Measurements from ENCODE around the gene TCEA2. TPM values are rescaled to one million over a fixed set of nuclear protein-coding genes. Genes with fewer than 3 reads are reported as not detected.

Gene TCEA2
- total and polyA plus RNA-seq, 2 donors, result 24.6 to 53.2 TPM

GRCh38 chr20:64092258-64093012 is 29.4 kb downstream of the TCEA2 start:
- no peak overlapping the region for H3K27ac ChIP-seq (ENCODE audit: low read depth in 1 of 2, low read length in 1 of 2)
- no peak overlapping the region for H3K4me3 ChIP-seq (ENCODE audit: low read length in 2 of 2)
- WGBS, result 89% methylated on average over 27 of the region's 27 CpGs
- peaks cover 0 to 6% of the 10 kb centered on the region in 2 donors for H3K4me1 ChIP-seq (ENCODE audit: control insufficient read depth in 2 of 2, insufficient read depth in 2 of 2, low read length in 2 of 2)
- no peaks in the 10 kb centered on the region for H3K36me3 ChIP-seq (ENCODE audit: control insufficient read depth in 2 of 2, insufficient read depth in 2 of 2, low read length in 1 of 2)
- no peak for DNase-seq (ENCODE audit: low read depth in 6 of 9, low spot score in 9 of 9)
- peaks cover 0 to 19% of the 10 kb centered on the region in 2 donors for H3K27me3 ChIP-seq (ENCODE audit: control insufficient read depth in 2 of 2, insufficient read depth in 1 of 2, low read length in 1 of 2)
- H3K9me3 ChIP-seq (ENCODE audit: control insufficient read depth in 2 of 2, insufficient read depth in 1 of 2, low read length in 1 of 2), result peaks cover 0 to 8% of the 10 kb centered on the region in 2 donors

DNA sequence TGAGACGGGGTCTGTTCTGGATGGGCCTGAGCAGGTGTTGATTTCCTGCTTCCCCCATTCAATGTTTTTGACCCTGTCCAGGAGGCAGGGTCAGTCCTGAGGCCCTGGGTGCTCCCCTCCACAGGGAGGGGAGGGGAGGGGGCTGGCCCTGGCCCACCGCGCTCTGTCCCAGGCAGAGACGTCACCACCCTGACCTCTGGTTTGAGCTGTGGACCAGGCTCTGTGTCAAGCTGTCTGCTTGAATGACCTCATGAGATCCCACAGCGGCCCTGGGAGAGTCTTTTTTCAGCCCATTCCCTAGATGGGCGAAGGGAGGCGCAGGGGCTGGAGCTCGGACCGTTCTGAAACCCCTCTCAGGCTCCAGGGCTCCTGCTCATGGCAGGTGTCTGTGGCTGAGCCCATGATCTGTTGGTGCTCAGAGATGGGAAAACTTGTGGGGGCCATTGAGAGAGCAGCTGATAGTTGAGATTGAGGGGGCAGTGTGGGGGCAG is 30.1 kb downstream of the TCEA2 start:
- peaks cover 0 to 6% of the 10 kb centered on the region in 2 donors for H3K4me1 ChIP-seq (ENCODE audit: control insufficient read depth in 2 of 2, insufficient read depth in 2 of 2, low read length in 2 of 2)
- H3K36me3 ChIP-seq (ENCODE audit: control insufficient read depth in 2 of 2, insufficient read depth in 2 of 2, low read length in 1 of 2), result no peaks in the 10 kb centered on the region
- no peak overlapping the region for H3K4me3 ChIP-seq (ENCODE audit: low read length in 2 of 2)
- no peak for DNase-seq (ENCODE audit: low read depth in 6 of 9, low spot score in 9 of 9)
- 94% methylated on average over 9 of the region's 9 CpGs for WGBS
- no peak overlapping the region for H3K27ac ChIP-seq (ENCODE audit: low read depth in 1 of 2, low read length in 1 of 2)
- H3K27me3 ChIP-seq (ENCODE audit: control insufficient read depth in 2 of 2, insufficient read depth in 1 of 2, low read length in 1 of 2), result peaks cover 0 to 17% of the 10 kb centered on the region in 2 donors
- peaks cover 0 to 2% of the 10 kb centered on the region in 2 donors for H3K9me3 ChIP-seq (ENCODE audit: control insufficient read depth in 2 of 2, insufficient read depth in 1 of 2, low read length in 1 of 2)

DNA sequence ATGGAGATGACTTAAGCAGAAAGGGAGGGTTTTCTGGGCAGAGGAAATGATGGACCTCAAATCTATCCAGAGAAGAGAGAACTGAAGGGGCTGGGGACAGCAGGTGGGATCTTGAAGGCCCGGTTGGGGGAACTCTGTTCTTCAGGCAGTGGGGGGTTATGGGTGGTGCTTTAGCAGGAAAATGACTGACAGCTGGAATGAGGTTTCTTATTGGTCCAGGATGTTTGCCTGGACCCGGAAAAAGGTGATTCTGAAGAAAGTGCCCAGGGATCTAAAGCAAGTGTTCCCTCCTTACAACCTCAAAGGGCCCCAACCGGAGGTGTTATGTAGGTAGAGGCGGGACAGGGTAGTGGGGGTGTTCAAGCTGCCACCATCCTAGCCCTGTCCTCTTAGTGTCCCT is 32.5 kb downstream of the TCEA2 start:
- 94% methylated on average over 4 of the region's 4 CpGs for WGBS

DNA sequence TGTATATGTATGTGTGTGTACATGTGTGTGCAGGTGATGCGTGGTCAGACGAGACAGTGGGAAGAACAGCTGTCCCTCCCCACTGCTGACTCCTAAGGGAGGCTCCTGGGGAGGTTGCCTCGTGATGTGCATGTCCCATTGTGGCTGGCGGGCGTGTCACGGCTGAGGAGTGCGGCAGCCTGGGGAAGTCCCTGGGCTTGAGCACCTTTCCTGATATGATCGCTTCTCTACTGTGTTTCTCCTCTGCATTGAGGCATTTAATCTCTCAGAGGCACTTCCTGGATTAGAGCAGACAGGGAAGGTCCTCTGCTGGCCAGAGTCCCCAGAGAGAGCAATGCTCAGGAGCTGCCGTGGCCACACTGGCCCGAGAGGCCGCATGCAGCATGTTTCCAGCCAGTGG is 32.9 kb downstream of the TCEA2 start:
- no peak overlapping the region for H3K4me3 ChIP-seq (ENCODE audit: low read length in 2 of 2)
- DNase-seq (ENCODE audit: low read depth in 6 of 9, low spot score in 9 of 9), result no peak
- no peaks in the 10 kb centered on the region for H3K36me3 ChIP-seq (ENCODE audit: control insufficient read depth in 2 of 2, insufficient read depth in 2 of 2, low read length in 1 of 2)
- H3K4me1 ChIP-seq (ENCODE audit: control insufficient read depth in 2 of 2, insufficient read depth in 2 of 2, low read length in 2 of 2), result peaks cover 0 to 11% of the 10 kb centered on the region in 2 donors
- H3K27me3 ChIP-seq (ENCODE audit: control insufficient read depth in 2 of 2, insufficient read depth in 1 of 2, low read length in 1 of 2), result peaks cover 3 to 16% of the 10 kb centered on the region in 2 donors
- no peak overlapping the region for H3K27ac ChIP-seq (ENCODE audit: low read depth in 1 of 2, low read length in 1 of 2)
- no peaks in the 10 kb centered on the region for H3K9me3 ChIP-seq (ENCODE audit: control insufficient read depth in 2 of 2, insufficient read depth in 1 of 2, low read length in 1 of 2)
- 93% methylated on average over 11 of the region's 11 CpGs for WGBS

More for the DNA sequence above, 32.5 kb downstream of the TCEA2 start:
- no peaks in the 10 kb centered on the region for H3K9me3 ChIP-seq (ENCODE audit: control insufficient read depth in 2 of 2, insufficient read depth in 1 of 2, low read length in 1 of 2)
- no peak overlapping the region for H3K4me3 ChIP-seq (ENCODE audit: low read length in 2 of 2)
- DNase-seq (ENCODE audit: low read depth in 6 of 9, low spot score in 9 of 9), result no peak
- no peak overlapping the region for H3K27ac ChIP-seq (ENCODE audit: low read depth in 1 of 2, low read length in 1 of 2)
- no peaks in the 10 kb centered on the region for H3K36me3 ChIP-seq (ENCODE audit: control insufficient read depth in 2 of 2, insufficient read depth in 2 of 2, low read length in 1 of 2)
- H3K27me3 ChIP-seq (ENCODE audit: control insufficient read depth in 2 of 2, insufficient read depth in 1 of 2, low read length in 1 of 2), result peaks cover under 1 to 11% of the 10 kb centered on the region in 2 donors
- H3K4me1 ChIP-seq (ENCODE audit: control insufficient read depth in 2 of 2, insufficient read depth in 2 of 2, low read length in 2 of 2), result peaks cover 0 to 10% of the 10 kb centered on the region in 2 donors

GRCh38 chr20:64096535-64096934 is 33.5 kb downstream of the TCEA2 start:
- DNase-seq (ENCODE audit: low read depth in 6 of 9, low spot score in 9 of 9), result no peak
- Histone ChIP-seq H3K27me3 (ENCODE audit: control insufficient read depth in 2 of 2, insufficient read depth in 1 of 2, low read length in 1 of 2) (peaks cover 4 to 22% of the 10 kb centered on the region in 2 donors), H3K36me3 (ENCODE audit: control insufficient read depth in 2 of 2, insufficient read depth in 2 of 2, low read length in 1 of 2) (no peaks in the 10 kb centered on the region), H3K4me3 (ENCODE audit: low read length in 2 of 2) (no peak overlapping the region), H3K4me1 (ENCODE audit: control insufficient read depth in 2 of 2, insufficient read depth in 2 of 2, low read length in 2 of 2) (peaks cover 0 to 12% of the 10 kb centered on the region in 2 donors), H3K9me3 (ENCODE audit: control insufficient read depth in 2 of 2, insufficient read depth in 1 of 2, low read length in 1 of 2) (no peaks in the 10 kb centered on the region), H3K27ac (ENCODE audit: low read depth in 1 of 2, low read length in 1 of 2) (no peak overlapping the region)
- WGBS, result 81% methylated on average over 6 of the region's 6 CpGs

DNA sequence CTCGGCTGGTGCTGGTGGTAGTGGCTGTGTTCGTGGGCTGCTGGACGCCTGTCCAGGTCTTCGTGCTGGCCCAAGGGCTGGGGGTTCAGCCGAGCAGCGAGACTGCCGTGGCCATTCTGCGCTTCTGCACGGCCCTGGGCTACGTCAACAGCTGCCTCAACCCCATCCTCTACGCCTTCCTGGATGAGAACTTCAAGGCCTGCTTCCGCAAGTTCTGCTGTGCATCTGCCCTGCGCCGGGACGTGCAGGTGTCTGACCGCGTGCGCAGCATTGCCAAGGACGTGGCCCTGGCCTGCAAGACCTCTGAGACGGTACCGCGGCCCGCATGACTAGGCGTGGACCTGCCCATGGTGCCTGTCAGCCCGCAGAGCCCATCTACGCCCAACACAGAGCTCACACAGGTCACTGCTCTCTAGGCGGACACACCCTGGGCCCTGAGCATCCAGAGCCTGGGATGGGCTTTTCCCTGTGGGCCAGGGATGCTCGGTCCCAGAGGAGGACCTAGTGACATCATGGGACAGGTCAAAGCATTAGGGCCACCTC is 35.5 kb downstream of the TCEA2 start:
- no peak for DNase-seq (ENCODE audit: low read depth in 6 of 9, low spot score in 9 of 9)
- Histone ChIP-seq H3K4me3 (ENCODE audit: low read length in 2 of 2) (no peak overlapping the region), H3K4me1 (ENCODE audit: control insufficient read depth in 2 of 2, insufficient read depth in 2 of 2, low read length in 2 of 2) (peaks cover 0 to 16% of the 10 kb centered on the region in 2 donors), H3K9me3 (ENCODE audit: control insufficient read depth in 2 of 2, insufficient read depth in 1 of 2, low read length in 1 of 2) (no peaks in the 10 kb centered on the region), H3K27ac (ENCODE audit: low read depth in 1 of 2, low read length in 1 of 2) (no peak overlapping the region), H3K36me3 (ENCODE audit: control insufficient read depth in 2 of 2, insufficient read depth in 2 of 2, low read length in 1 of 2) (no peaks in the 10 kb centered on the region), H3K27me3 (ENCODE audit: control insufficient read depth in 2 of 2, insufficient read depth in 1 of 2, low read length in 1 of 2) (peaks cover 19 to 36% of the 10 kb centered on the region in 2 donors)
- 97% methylated on average over 28 of the region's 28 CpGs for WGBS

- no peaks in the 10 kb centered on the region for H3K36me3 ChIP-seq (ENCODE audit: control insufficient read depth in 2 of 2, insufficient read depth in 2 of 2, low read length in 1 of 2)
- H3K27me3 ChIP-seq (ENCODE audit: control insufficient read depth in 2 of 2, insufficient read depth in 1 of 2, low read length in 1 of 2), result peaks cover 22 to 43% of the 10 kb centered on the region in 2 donors
- no peaks in the 10 kb centered on the region for H3K9me3 ChIP-seq (ENCODE audit: control insufficient read depth in 2 of 2, insufficient read depth in 1 of 2, low read length in 1 of 2)
- 95% methylated on average over 21 of the region's 21 CpGs for WGBS
- no peak for DNase-seq (ENCODE audit: low read depth in 6 of 9, low spot score in 9 of 9)
- no peak overlapping the region for H3K27ac ChIP-seq (ENCODE audit: low read depth in 1 of 2, low read length in 1 of 2)
- no peak overlapping the region for H3K4me3 ChIP-seq (ENCODE audit: low read length in 2 of 2)
- peaks cover 0 to 16% of the 10 kb centered on the region in 2 donors for H3K4me1 ChIP-seq (ENCODE audit: control insufficient read depth in 2 of 2, insufficient read depth in 2 of 2, low read length in 2 of 2)
Measured at GRCh38 chr20:64099086-64099786, 36.2 kb downstream of the TCEA2 start.

GRCh38 chr20:64099880-64100565 is 37.0 kb downstream of the TCEA2 start:
- no peak overlapping the region for H3K27ac ChIP-seq (ENCODE audit: low read depth in 1 of 2, low read length in 1 of 2)
- H3K36me3 ChIP-seq (ENCODE audit: control insufficient read depth in 2 of 2, insufficient read depth in 2 of 2, low read length in 1 of 2), result no peaks in the 10 kb centered on the region
- peaks cover 0 to 16% of the 10 kb centered on the region in 2 donors for H3K4me1 ChIP-seq (ENCODE audit: control insufficient read depth in 2 of 2, insufficient read depth in 2 of 2, low read length in 2 of 2)
- peak in 1 of 9 donors; percentile 33 for DNase-seq (ENCODE audit: low read depth in 6 of 9, low spot score in 9 of 9)
- H3K9me3 ChIP-seq (ENCODE audit: control insufficient read depth in 2 of 2, insufficient read depth in 1 of 2, low read length in 1 of 2), result no peaks in the 10 kb centered on the region
- peaks cover 22 to 44% of the 10 kb centered on the region in 2 donors for H3K27me3 ChIP-seq (ENCODE audit: control insufficient read depth in 2 of 2, insufficient read depth in 1 of 2, low read length in 1 of 2)
- H3K4me3 ChIP-seq (ENCODE audit: low read length in 2 of 2), result no peak overlapping the region
- whole genome bisulfite sequencing, result 85% methylated on average over 14 of the region's 14 CpGs

Measured in thymus (tissue), 11 donors.